H1 (cell line): ENCODE results near the gene TAS1R1. TPM values are rescaled to one million over a fixed set of nuclear protein-coding genes. Genes with fewer than 3 reads are reported as not detected.

Experiments used
- BRCA1 ChIP-seq: IDR thresholded peaks from 2 replicates; pipeline ENCODE4 v1.6.1; 2012; ENCODE audit warnings: low read depth, low read length, improper control_type of control experiment
- CBX8 ChIP-seq: fragments of 300-800, 300-1000 bp; sonication (generic); IDR thresholded peaks from 2 replicates; pipeline ENCODE4 v1.7.1; 2016; ENCODE audit warnings: low read depth, low read length, borderline replicate concordance
- CTBP2 ChIP-seq: IDR thresholded peaks from 2 replicates; pipeline ENCODE4 v1.7.0; 2011; ENCODE audit warnings: borderline replicate concordance, mild to moderate bottlenecking, moderate library complexity, mixed read lengths, low read length; ENCODE audit not compliant: insufficient read depth, insufficient read length
- EGR1 ChIP-seq: IDR thresholded peaks from 2 replicates; pipeline ENCODE4 v1.6.1; 2011; ENCODE audit warnings: low read depth, low read length, borderline replicate concordance
- EP300 ChIP-seq, 2 experiments: IDR thresholded peaks; 1 replicate in 1 of 2; 2 replicates in 1 of 2; pipeline ENCODE4 v1.6.1; 2011 to 2012; ENCODE audit warnings: low read depth in 2 of 2, low read length in 2 of 2, mild to moderate bottlenecking in 2 of 2, borderline replicate concordance in 1 of 2, inconsistent platforms in 1 of 2, moderate library complexity in 1 of 2
- GTF2F1 ChIP-seq: IDR thresholded peaks from 2 replicates; pipeline ENCODE4 v1.6.1; 2012; ENCODE audit warnings: low read depth, low read length, improper control_type of control experiment, borderline replicate concordance
- KDM4A ChIP-seq: IDR thresholded peaks from one replicate; pipeline ENCODE4 v1.7.1; 2012; ENCODE audit warnings: low read depth, mild to moderate bottlenecking, moderate library complexity, low read length, inconsistent platforms; ENCODE audit not compliant: severe bottlenecking
- KDM5A ChIP-seq: fragments of 200-600 bp; IDR thresholded peaks from 2 replicates; pipeline ENCODE4 v1.7.1; 2012; ENCODE audit warnings: mild to moderate bottlenecking, low read length, inconsistent platforms, mixed read lengths
- MAFK ChIP-seq: IDR thresholded peaks from 2 replicates; pipeline ENCODE4 v1.6.1; 2012; ENCODE audit warnings: low read depth, mild to moderate bottlenecking, improper control_type of control experiment, low read length
- RFX5 ChIP-seq: IDR thresholded peaks from 2 replicates; pipeline ENCODE4 v1.6.1; 2011; ENCODE audit warnings: low read depth, low read length, improper control_type of control experiment, borderline replicate concordance
- SAP30 ChIP-seq: fragments of 300-600 bp; sonication (generic); IDR thresholded peaks from 2 replicates; pipeline ENCODE4 v1.7.1; 2012; ENCODE audit warnings: low read length, moderate library complexity, mild to moderate bottlenecking, inconsistent platforms; ENCODE audit not compliant: insufficient read depth, insufficient replicate concordance
- TAF1 ChIP-seq: IDR thresholded peaks from 2 replicates; pipeline ENCODE4 v1.6.1; 2011; ENCODE audit warnings: mild to moderate bottlenecking, low read depth, low read length
- TBP ChIP-seq: IDR thresholded peaks from 2 replicates; pipeline ENCODE4 v1.6.1; 2011; ENCODE audit warnings: low read depth, low read length, improper control_type of control experiment
- TCF12 ChIP-seq: IDR thresholded peaks from 2 replicates; pipeline ENCODE4 v1.6.1; 2011; ENCODE audit warnings: low read depth, mild to moderate bottlenecking, low read length
- YY1 ChIP-seq: IDR thresholded peaks from 2 replicates; pipeline ENCODE4 v1.6.1; 2011; ENCODE audit warnings: low read depth, mild to moderate bottlenecking, low read length
- polyA plus RNA-seq, 7 experiments: library from polyadenylated mRNA; depleted of rRNA in 3 of 7; stranded (reverse) in 5 of 7; unstranded in 2 of 7; fragments of >200 nt in 5 of 7; fragments of 200-250 nt in 2 of 7; gene quantifications; 1 replicate in 5 of 7; 2 replicates in 1 of 7; 4 replicates in 1 of 7; pipeline versions ENCODE4 v1.2.1 to v1.2.3, GENCODE V29; 2011 to 2013; ENCODE audit warnings: missing spikeins in 2 of 7, mixed read lengths in 2 of 7
- total RNA-seq: library from RNA; stranded (reverse); fragmentation: NEBNext Ultra II Directional; extraction: Animal tissue kit (Norgen Biotek cat#: 25700); gene quantifications from 2 replicates; pipeline ENCODE4 v1.2.1, GENCODE V29; 2021
- TF ChIP-seq, protein P1 (sequence below), 3 experiments: IDR thresholded peaks; 1 replicate in 2 of 3; 2 replicates in 1 of 3; pipeline versions ENCODE4 v1.5.1 to v1.6.1; 2011; ENCODE audit warnings: low read length in 3 of 3, mild to moderate bottlenecking in 3 of 3, inconsistent platforms in 2 of 3, low read depth in 1 of 3, moderate library complexity in 1 of 3; ENCODE audit not compliant: insufficient read depth in 1 of 3; ENCODE audit errors: control extremely low read depth in 1 of 3
- TF ChIP-seq, protein P2 (sequence below): IDR thresholded peaks from 2 replicates; pipeline ENCODE4 v1.6.1; 2012; ENCODE audit warnings: low read length, inconsistent platforms
- TF ChIP-seq, protein P3 (sequence below): IDR thresholded peaks from 2 replicates; pipeline ENCODE4 v1.6.1; 2012; ENCODE audit warnings: inconsistent platforms

The TAS1R1 gene
- total and polyA plus RNA-seq, 2 of the 8 experiments (the other 6 are each of a cell fraction or from before 2014, with no cell fraction given): 0.26 TPM; not detected in 1

DNA sequence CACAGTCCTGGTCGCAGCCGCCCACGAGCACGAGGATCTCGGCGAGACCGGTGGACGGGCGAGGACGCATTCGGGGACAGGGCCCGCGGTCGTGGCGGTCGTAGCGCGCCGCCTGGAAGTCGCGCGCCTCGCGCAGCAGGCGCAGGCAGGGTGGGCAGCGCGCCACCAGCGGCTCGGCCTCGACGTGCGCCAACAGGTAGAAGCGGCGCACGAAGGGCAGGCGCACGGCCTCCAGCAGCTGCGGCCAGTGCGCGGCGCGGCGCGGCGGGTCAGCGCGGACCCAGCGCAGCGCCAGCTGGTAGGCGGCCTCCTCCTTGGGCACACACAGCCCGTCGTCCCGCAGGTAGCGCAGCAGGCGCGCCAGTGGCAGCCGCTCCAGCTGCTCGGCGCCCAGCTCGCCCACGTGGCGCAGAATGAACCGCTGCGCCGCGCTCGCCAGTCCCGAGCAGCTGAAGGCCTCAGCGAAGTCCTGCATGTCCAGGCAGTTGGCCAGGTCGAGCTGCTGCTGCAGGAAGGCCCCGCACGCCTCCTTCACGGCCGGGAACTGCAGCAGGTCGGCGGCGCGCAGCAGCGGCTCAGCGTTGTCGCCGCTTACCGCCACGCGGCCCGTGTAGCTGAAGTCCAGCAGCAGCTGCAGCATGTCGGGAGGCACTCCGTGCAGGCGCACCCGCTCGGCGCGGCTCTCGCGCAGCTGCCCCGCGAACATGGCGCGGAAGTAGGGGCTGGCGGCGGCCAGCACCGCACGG is 47.0 kb downstream of the TAS1R1 start (continued):
- TF ChIP-seq, protein P1, sequence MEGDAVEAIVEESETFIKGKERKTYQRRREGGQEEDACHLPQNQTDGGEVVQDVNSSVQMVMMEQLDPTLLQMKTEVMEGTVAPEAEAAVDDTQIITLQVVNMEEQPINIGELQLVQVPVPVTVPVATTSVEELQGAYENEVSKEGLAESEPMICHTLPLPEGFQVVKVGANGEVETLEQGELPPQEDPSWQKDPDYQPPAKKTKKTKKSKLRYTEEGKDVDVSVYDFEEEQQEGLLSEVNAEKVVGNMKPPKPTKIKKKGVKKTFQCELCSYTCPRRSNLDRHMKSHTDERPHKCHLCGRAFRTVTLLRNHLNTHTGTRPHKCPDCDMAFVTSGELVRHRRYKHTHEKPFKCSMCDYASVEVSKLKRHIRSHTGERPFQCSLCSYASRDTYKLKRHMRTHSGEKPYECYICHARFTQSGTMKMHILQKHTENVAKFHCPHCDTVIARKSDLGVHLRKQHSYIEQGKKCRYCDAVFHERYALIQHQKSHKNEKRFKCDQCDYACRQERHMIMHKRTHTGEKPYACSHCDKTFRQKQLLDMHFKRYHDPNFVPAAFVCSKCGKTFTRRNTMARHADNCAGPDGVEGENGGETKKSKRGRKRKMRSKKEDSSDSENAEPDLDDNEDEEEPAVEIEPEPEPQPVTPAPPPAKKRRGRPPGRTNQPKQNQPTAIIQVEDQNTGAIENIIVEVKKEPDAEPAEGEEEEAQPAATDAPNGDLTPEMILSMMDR (IDR thresholded peaks at IDR 0.05; ENCODE audit: control extremely low read depth in 1 of 3, insufficient read depth in 1 of 3, low read depth in 1 of 3, low read length in 3 of 3): no peak
- TF ChIP-seq KDM4A: peak; percentile 92
- TF ChIP-seq YY1: no peak
- TF ChIP-seq, protein P2, sequence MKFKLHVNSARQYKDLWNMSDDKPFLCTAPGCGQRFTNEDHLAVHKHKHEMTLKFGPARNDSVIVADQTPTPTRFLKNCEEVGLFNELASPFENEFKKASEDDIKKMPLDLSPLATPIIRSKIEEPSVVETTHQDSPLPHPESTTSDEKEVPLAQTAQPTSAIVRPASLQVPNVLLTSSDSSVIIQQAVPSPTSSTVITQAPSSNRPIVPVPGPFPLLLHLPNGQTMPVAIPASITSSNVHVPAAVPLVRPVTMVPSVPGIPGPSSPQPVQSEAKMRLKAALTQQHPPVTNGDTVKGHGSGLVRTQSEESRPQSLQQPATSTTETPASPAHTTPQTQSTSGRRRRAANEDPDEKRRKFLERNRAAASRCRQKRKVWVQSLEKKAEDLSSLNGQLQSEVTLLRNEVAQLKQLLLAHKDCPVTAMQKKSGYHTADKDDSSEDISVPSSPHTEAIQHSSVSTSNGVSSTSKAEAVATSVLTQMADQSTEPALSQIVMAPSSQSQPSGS: no peak
- no peak for TF ChIP-seq TAF1
- TF ChIP-seq EP300 (IDR thresholded peaks at IDR 0.05; ENCODE audit: borderline replicate concordance in 1 of 2, low read depth in 2 of 2, low read length in 2 of 2): no peak
- no peak for TF ChIP-seq EGR1
- TF ChIP-seq RFX5: no peak
- TF ChIP-seq GTF2F1: no peak
- no peak for TF ChIP-seq MAFK
- TF ChIP-seq TCF12: no peak
- no peak for TF ChIP-seq CTBP2
- TF ChIP-seq CBX8: no peak
- no peak for TF ChIP-seq BRCA1
- TF ChIP-seq SAP30: no peak
- TF ChIP-seq TBP: no peak; the same call in 1 of the 2 replicates
- no peak for TF ChIP-seq KDM5A
- TF ChIP-seq, protein P3, sequence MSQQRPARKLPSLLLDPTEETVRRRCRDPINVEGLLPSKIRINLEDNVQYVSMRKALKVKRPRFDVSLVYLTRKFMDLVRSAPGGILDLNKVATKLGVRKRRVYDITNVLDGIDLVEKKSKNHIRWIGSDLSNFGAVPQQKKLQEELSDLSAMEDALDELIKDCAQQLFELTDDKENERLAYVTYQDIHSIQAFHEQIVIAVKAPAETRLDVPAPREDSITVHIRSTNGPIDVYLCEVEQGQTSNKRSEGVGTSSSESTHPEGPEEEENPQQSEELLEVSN: peak; percentile 68; the same call in 1 of the 2 replicates
